Psoas muscle (tissue), 8 donors: ENCODE data around the gene CRIP3. TPM values are rescaled to one million over a fixed set of nuclear protein-coding genes. Genes with fewer than 3 reads are reported as not detected.

Experiments used
- ATAC-seq, 4 donors: fragments of 200-7000 bp; cut with Tn5 transposase; one replicate each; pipeline ENCODE4 v1.9.1; 2020; ENCODE audit warnings: moderate library complexity in 3 of 4, mild to moderate bottlenecking in 2 of 4
- DNase-seq, 2 donors: peaks; one replicate each; pipeline ENCODE4 v3.0.0-alpha.2; 2020
- H3K27ac ChIP-seq: fragments of 200-600 bp; one replicate; pipeline ENCODE4 v1.8.0; 2022
- H3K27me3 ChIP-seq, 3 donors: fragments of 200-600 bp in 1 of 3; one replicate each; pipeline versions ENCODE4 v1.6.1 to v1.8.0; 2013 to 2022; ENCODE audit warnings: low read length in 2 of 3, mild to moderate bottlenecking in 2 of 3, moderate library complexity in 1 of 3; ENCODE audit not compliant: insufficient read depth in 3 of 3
- H3K36me3 ChIP-seq, 2 donors: fragments of 200-600 bp in 1 of 2; one replicate each; pipeline versions ENCODE4 v1.6.1 to v1.8.0; 2013 to 2022; ENCODE audit warnings: low read depth in 1 of 2, mild to moderate bottlenecking in 1 of 2, moderate library complexity in 1 of 2; ENCODE audit not compliant: insufficient read depth in 1 of 2
- H3K4me1 ChIP-seq: fragments of 200-600 bp; one replicate; pipeline ENCODE4 v1.8.0; 2022
- H3K4me3 ChIP-seq: fragments of 200-600 bp; one replicate; pipeline ENCODE4 v1.8.0; 2022; ENCODE audit warnings: mild to moderate bottlenecking
- H3K9me3 ChIP-seq: fragments of 200-600 bp; one replicate; pipeline ENCODE4 v1.8.0; 2022
- WGBS, 3 donors: extraction: QIAGEN DNeasy Blood & Tissue Kit; methylation state at CpG; one replicate each; pipeline versions ENCODE4 v1.1.6 to v1.1.7; 2013; 5-methylcytosine and 5-hydroxymethylcytosine counted together
- intact Hi-C, 2 donors: fragments of 100-400 bp; cut with DNase I; formaldehyde crosslinking; loops; one replicate each; pipeline versions ENCODE4 v1.11.0 to v1.14.2; 2022
- polyA plus RNA-seq, 3 donors: library from polyadenylated mRNA; stranded (reverse); fragments of 200-250 nt; gene quantifications; one replicate each; pipeline ENCODE4 v1.2.3, GENCODE V29; 2013
- total RNA-seq, 4 donors: library from RNA; stranded (reverse); fragmentation: NEBNext Ultra II Directional in 2 of 4; extraction: Animal tissue kit (Norgen Biotek cat#: 25700) in 2 of 4; gene quantifications; one replicate each; pipeline versions ENCODE4 v1.2.1 to v1.2.4, GENCODE V29; 2021 to 2023
- TF ChIP-seq, protein P1 (sequence below): fragments of 200-600 bp; IDR thresholded peaks from one replicate; pipeline ENCODE4 v1.8.0; 2022; ENCODE audit warnings: antibody characterized with exemption
- donor health status: healthy with polysubstance abuse.
- donor health status: DM: no; HTN: no; CAD: no; lungs with moderate emphysema.
- donor health status: Bipolar disorder and iron deficiency.
- donor health status: healthy.
- donor health status: DM: yes; HTN: yes; CAD: no.
- donor health status: DM: no; HTN: no; CAD: no.
- donor health status: DM: no; HTN: no; CAD: no.
- donor health status: DM: yes; HTN: yes; CAD: no.

Gene CRIP3
- total and polyA plus RNA-seq, 7 donors, result 0.05 to 0.47 (median 0.12) TPM; not detected in 3

DNA sequence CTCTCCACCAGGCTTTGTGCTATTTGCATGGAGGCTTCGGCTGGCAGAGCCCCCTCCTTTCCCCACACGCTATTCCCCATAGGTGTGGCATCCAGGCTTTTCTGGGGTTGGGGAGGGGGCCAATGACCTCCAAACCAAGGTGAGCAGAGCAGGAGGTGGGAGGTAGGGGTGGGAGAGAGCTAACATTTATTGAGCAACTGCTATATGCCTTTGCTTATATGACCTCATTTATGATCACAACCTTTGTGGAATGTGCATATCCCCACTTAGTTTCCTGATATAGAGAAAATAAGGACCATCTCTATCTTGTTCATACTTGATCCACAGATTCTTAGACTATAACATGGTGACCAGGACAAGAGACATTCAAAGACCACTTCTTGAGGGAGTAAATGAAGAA lies 28.4 kb downstream of the CRIP3 start:
- WGBS, 3 donors, result 65 to 79% (median 66%) methylated on average over 2 of the region's 2 CpGs
- no peak for DNase-seq
- peaks cover 0 to 62% (median 14%) of the 10 kb centered on the region in 3 donors for H3K27me3 ChIP-seq
- H3K9me3 ChIP-seq, result no peaks in the 10 kb centered on the region
- H3K27ac ChIP-seq, result no peak overlapping the region
- H3K4me3 ChIP-seq, result no peak overlapping the region
- ATAC-seq, result no peak
- no peaks in the 10 kb centered on the region for H3K36me3 ChIP-seq
- TF ChIP-seq, protein P1, sequence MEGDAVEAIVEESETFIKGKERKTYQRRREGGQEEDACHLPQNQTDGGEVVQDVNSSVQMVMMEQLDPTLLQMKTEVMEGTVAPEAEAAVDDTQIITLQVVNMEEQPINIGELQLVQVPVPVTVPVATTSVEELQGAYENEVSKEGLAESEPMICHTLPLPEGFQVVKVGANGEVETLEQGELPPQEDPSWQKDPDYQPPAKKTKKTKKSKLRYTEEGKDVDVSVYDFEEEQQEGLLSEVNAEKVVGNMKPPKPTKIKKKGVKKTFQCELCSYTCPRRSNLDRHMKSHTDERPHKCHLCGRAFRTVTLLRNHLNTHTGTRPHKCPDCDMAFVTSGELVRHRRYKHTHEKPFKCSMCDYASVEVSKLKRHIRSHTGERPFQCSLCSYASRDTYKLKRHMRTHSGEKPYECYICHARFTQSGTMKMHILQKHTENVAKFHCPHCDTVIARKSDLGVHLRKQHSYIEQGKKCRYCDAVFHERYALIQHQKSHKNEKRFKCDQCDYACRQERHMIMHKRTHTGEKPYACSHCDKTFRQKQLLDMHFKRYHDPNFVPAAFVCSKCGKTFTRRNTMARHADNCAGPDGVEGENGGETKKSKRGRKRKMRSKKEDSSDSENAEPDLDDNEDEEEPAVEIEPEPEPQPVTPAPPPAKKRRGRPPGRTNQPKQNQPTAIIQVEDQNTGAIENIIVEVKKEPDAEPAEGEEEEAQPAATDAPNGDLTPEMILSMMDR, result no peak
- intact Hi-C loops, result no loop called here
- H3K4me1 ChIP-seq, result no peaks in the 10 kb centered on the region

DNA sequence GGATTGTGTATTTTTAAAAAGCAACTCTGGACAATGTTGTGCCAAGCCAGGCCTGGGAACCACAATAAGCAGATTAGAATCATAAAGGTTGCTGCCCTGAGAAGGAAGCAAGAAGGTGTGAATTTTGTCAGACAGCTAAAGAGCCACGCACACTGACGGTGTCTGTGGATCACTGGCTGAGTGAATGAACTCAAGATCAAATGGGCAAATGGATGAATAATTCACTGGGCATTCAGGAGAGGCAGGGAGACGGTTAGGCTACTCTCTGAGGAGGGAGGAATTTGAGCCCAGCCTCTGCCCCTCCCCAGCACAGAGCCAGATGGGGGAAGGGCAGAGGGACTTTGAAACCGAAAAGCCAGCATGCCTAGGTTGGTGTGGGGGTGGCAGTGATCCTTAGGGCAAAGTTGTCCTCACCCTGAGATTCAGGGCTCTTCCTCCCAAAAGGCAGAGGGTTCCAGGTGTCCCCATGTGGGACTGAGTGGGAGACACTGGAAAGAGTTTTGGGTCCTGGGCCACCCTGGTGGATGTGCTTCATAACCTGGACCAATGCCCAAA lies 30.0 kb downstream of the CRIP3 start:
- H3K27ac ChIP-seq, result no peak overlapping the region
- H3K4me3 ChIP-seq, result no peak overlapping the region
- H3K4me1 ChIP-seq, result no peaks in the 10 kb centered on the region
- ATAC-seq (no peak), DNase-seq (no peak)
- no peaks in the 10 kb centered on the region for H3K9me3 ChIP-seq
- intact Hi-C loops, result no loop called here
- peaks cover 0 to 64% (median 20%) of the 10 kb centered on the region in 3 donors for H3K27me3 ChIP-seq
- no peaks in the 10 kb centered on the region for H3K36me3 ChIP-seq
- TF ChIP-seq, protein P1, result no peak
- 55 to 74% (median 59%) methylated on average over 4 of the region's 4 CpGs for WGBS, 3 donors

DNA sequence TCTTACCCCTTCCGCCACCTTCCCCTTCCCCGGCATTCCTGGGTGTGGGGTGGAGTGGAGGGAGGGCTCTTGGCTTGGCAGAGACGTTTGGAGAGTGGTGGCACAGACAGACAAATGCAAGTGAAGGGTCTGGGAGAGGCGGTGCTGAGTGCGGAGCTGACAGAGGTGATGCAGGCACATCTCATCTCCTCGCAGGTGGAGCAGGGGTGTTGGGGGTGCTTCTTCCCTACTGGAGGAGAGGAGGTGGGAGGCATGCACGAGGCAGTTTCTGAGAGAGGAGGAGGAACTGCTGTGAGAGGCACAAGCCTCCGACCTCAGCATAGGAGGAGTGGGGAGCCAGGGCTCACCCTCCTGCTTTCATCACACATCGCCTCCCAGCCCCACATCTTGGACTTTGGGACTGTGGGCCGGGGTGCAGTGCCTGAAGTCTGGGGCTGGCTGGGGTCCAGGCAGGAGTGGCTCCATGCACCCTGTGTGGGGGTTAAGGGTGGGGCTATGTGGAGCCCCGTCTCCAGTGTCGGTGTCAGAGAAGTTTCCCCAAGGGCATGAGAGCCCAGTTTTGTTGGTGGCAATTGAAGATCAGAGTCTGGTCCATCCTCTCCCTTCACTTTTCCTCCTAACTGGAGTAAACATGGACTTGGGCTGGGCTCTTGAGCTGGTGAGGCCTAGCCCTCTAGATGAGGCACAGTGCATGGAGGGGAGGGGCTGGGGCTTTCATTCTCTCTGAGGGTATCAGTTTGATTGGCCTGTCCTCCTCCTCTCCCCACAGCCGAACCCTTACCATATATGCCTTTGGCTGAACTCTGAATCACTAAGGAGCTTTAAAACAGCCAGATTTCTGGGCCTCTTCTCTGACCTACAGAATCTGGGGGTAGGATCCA lies 30.7 kb downstream of the CRIP3 start:
- 76 to 77% (median 77%) methylated on average over 13 of the region's 13 CpGs for WGBS, 3 donors
- ATAC-seq (no peak), DNase-seq (no peak)
- intact Hi-C loops, result no loop called here
- Histone ChIP-seq H3K27ac (no peak overlapping the region), H3K36me3 (no peaks in the 10 kb centered on the region), H3K27me3 (peaks cover 0 to 63% (median 20%) of the 10 kb centered on the region in 3 donors), H3K9me3 (no peaks in the 10 kb centered on the region), H3K4me1 (no peaks in the 10 kb centered on the region), H3K4me3 (no peak overlapping the region)
- TF ChIP-seq, protein P1, result no peak

DNA sequence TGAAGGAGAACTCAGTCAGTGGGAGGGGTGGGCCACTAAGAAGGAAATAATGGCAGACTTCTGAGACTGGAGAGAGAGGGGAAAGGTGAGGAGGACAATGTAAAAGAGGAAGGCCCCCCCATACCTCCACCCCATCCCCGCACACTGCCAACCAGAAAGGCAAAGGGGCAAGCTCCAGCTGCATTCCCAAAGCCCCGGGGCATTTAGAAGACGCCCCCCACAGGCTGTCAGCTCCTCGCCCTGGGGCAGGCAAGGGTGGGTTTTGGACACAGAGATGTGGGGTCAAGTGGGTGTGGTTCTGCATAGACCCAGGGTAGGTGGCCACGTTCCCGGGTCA lies 31.4 kb downstream of the CRIP3 start:
- no peak for ATAC-seq
- Histone ChIP-seq H3K4me1 (no peaks in the 10 kb centered on the region), H3K36me3 (no peaks in the 10 kb centered on the region), H3K27ac (no peak overlapping the region), H3K4me3 (no peak overlapping the region), H3K27me3 (peaks cover 0 to 65% (median 18%) of the 10 kb centered on the region in 3 donors), H3K9me3 (no peaks in the 10 kb centered on the region)
- no peak for DNase-seq
- TF ChIP-seq, protein P1, result no peak
- 78 to 81% (median 79%) methylated on average over 6 of the region's 6 CpGs for WGBS, 3 donors
- intact Hi-C loops, result no loop called here
